Astrocyte of the spinal cord (primary cell): ENCODE measurements around the gene TCF7L2.

ENCODE experiments used
- DNase-seq: peaks from one replicate; pipeline ENCODE4 v3.0.0; 2011; ENCODE audit warnings: low read depth, low spot score
- H3K4me3 ChIP-seq: 2 replicates; pipeline ENCODE4 v1.5.1; 2011; ENCODE audit warnings: low read depth, mild to moderate bottlenecking, low read length, moderate library complexity
- in situ Hi-C: cut with HindIII; loops from 2 replicates; pipeline ENCODE4 v1.10.0; 2017; ENCODE audit warnings: low sequenced_read_pairs
- TF ChIP-seq, protein P1 (sequence below): IDR thresholded peaks from 2 replicates; pipeline ENCODE4 v1.5.1; 2012; ENCODE audit warnings: low read depth, mild to moderate bottlenecking, low read length, inconsistent platforms

TCF7L2 gene

DNA sequence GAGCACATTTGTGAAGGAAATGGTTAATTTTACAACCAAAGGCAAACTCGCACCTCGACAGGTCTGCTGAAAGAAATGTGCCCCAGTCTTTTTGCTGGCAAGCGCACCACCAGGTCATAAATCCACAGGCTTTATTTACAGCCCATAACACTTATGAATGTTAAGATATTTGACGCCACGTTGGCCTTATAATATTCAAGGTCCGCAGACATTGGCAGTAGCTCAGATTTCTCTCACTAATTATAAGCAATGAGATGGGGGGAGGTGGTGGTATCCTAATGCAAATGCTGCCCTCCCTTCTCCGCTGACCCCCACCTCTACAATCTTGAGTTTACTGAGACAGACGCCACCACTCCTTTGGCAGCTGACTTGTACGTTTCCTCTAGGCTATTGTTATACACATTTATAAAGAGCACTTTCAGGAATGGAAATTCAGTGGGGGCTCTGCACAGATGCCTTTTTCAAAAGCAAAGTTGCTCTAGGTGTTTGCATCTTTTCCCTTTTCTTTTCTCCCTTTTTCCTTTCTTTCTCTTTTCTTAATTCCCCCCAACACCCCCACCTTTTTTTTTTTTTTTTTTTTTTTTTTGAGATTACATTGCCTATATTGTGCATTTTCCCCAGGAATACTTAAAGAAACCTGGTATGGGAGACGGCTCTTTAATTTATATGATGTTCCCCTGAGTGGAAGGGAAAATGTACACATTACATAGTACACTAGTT is 6.7 kb downstream of the TCF7L2 start:
- H3K4me3 ChIP-seq, result no peak overlapping the region
- no peak for DNase-seq
- in situ Hi-C loops, result no loop called here
- TF ChIP-seq, protein P1, sequence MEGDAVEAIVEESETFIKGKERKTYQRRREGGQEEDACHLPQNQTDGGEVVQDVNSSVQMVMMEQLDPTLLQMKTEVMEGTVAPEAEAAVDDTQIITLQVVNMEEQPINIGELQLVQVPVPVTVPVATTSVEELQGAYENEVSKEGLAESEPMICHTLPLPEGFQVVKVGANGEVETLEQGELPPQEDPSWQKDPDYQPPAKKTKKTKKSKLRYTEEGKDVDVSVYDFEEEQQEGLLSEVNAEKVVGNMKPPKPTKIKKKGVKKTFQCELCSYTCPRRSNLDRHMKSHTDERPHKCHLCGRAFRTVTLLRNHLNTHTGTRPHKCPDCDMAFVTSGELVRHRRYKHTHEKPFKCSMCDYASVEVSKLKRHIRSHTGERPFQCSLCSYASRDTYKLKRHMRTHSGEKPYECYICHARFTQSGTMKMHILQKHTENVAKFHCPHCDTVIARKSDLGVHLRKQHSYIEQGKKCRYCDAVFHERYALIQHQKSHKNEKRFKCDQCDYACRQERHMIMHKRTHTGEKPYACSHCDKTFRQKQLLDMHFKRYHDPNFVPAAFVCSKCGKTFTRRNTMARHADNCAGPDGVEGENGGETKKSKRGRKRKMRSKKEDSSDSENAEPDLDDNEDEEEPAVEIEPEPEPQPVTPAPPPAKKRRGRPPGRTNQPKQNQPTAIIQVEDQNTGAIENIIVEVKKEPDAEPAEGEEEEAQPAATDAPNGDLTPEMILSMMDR, result no peak

DNA sequence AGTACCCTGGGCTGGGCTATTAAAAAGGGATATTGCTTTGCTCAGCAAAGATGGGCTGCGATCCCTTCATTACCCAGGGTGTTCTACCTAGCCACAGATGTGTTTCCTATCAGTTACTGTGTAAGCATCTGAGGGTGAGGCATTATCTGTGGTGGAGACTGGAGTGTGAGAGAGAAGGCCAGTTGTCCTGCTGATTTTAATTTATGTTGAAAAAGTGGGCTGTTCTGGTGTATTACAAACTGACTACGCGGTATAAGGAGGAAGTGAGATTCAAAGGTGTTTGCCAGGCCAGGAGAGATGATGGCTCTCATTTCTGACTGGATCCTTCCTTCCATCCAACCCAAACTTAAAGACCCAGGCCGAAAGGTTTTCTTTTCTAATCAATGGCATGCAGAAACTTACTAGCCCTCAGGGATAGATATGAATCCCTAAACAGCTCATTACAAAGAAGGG is 7.6 kb downstream of the TCF7L2 start:
- TF ChIP-seq, protein P1, result no peak
- H3K4me3 ChIP-seq, result no peak overlapping the region
- no peak for DNase-seq
- in situ Hi-C loops, result no loop called here

- TF ChIP-seq, protein P1, result no peak
- peak; percentile 92 for DNase-seq
- no peak overlapping the region for H3K4me3 ChIP-seq
- in situ Hi-C loops, result no loop called here
These were observed 8.4 kb downstream of the TCF7L2 start for GRCh38 chr10:112958275-112958995.

DNA sequence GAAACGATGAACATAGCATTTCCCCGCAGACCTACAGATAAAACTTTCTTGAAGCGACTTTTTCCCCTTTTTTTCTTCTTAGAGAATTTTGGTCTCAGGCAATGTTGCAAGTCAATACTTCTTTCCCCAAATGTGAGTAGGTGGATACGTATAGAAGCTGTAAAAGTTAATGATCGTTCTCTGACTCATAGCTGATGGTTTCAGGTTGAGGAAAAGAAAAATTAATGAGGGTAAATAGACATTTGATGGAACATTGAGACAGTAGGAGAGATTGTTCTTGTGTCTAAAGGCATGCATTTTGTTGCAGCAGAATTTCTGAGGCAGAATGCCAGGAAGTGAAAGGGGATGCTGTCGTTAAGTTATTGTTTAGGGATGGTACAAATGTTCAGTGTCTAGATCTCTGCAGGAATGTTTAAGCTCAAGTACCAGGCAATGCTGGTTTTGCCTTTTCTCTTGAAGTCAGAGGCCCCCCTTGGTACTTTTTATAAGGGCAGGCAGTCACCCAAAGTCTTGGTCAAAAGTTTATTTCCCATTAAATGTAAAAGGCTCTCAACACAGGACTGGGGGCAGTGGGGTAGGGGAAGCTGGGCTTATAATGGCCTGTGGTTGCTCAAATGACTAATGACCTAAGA is 9.3 kb downstream of the TCF7L2 start:
- in situ Hi-C loops, result no loop called here
- no peak overlapping the region for H3K4me3 ChIP-seq
- TF ChIP-seq, protein P1, result no peak
- DNase-seq, result peak; percentile 58

GRCh38 chr10:112960151-112960681 is 10.2 kb downstream of the TCF7L2 start:
- TF ChIP-seq, protein P1, result no peak
- no peak overlapping the region for H3K4me3 ChIP-seq
- in situ Hi-C loops, result no loop called here
- DNase-seq, result peak; percentile 30

DNA sequence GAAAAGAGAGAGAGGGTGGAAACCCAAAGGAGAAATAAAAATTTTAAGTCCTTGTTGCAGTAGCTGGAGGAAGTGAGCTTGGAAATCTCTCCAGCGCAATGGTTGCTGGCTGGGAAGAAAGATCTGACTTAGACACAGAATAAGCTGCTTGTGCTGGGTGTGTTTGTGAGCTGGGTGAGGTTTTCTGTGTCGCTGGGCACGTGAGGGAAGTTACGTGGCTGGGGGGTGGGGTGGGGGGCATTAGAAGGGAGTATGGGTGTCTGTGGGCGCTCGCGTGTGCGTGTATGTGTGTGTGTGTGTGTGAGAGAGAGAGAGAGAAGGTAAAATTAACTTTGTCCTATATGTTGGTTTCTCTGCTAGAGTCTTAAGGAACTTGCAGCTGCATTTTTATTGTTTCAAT is 11.6 kb downstream of the TCF7L2 start:
- TF ChIP-seq, protein P1, result no peak
- in situ Hi-C loops, result no loop called here
- DNase-seq, result no peak
- no peak overlapping the region for H3K4me3 ChIP-seq
